Measurements from ENCODE around the gene COL13A1.

DNA sequence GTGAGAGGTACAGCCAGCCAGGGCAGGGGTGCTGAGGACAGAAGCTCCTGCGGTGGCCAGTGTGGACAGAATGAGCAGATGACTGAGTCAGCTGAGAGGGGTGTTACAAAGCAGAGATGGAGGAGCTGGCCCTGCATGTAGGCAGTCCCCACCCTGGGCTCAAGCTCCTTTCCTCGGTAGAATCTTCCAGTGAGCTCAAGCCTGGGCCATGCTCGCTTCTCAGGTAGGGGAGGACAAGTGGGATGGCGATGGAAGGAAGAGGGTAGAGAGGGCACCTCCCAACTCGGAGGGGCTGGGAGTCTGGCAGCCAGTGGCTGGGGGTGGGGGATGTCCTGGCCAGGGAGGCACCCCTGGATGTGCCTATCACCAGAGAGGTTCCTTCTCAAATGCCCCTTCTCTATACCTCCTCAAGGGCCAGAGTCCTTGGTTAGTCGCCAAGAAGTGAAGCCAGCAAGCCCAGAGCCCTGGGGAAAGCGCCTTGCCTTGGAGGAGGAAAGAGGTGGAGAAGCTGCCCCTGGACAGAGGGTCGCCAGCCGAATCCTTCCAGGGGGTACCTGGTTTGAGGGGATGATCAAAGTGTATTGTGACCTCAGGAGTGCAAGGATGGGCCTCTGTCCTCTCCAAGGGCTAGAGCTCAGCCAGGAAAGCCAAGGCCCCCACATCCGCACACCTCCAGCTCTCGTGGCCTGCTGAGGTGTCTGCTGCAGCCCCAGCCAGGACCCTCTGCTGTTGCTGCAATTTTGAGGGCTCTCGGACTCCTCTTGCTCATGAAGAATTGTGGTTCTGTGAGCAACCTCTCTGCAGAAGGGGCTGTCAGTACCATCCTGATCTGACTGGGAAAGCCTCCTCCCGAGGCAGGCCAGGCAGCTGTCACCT lies 162.4 kb downstream of the COL13A1 start:
- TF ChIP-seq, protein P1, sequence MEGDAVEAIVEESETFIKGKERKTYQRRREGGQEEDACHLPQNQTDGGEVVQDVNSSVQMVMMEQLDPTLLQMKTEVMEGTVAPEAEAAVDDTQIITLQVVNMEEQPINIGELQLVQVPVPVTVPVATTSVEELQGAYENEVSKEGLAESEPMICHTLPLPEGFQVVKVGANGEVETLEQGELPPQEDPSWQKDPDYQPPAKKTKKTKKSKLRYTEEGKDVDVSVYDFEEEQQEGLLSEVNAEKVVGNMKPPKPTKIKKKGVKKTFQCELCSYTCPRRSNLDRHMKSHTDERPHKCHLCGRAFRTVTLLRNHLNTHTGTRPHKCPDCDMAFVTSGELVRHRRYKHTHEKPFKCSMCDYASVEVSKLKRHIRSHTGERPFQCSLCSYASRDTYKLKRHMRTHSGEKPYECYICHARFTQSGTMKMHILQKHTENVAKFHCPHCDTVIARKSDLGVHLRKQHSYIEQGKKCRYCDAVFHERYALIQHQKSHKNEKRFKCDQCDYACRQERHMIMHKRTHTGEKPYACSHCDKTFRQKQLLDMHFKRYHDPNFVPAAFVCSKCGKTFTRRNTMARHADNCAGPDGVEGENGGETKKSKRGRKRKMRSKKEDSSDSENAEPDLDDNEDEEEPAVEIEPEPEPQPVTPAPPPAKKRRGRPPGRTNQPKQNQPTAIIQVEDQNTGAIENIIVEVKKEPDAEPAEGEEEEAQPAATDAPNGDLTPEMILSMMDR (IDR thresholded peaks at IDR 0.05) = no peak
- TF ChIP-seq POLR2A (IDR thresholded peaks at IDR 0.05) = no peak
